HG03442 (cell line): Measurements from ENCODE around the gene ARHGEF9.
A peak's percentile ranks its signal among the peaks of the same experiment; 100 is the strongest.
"Not testable (repeated sequence)": the region's sequence is repeated elsewhere in the genome, so short reads cannot be mapped to it uniquely, and the experiment has no call there.

Experiments used
- ATAC-seq: cut with Tn5 transposase; IDR thresholded peaks from one replicate; pipeline ENCODE4 v1.9.1; 2021; ENCODE audit warnings: mild to moderate bottlenecking, moderate library complexity; ENCODE audit not compliant: unreplicated experiment

Gene ARHGEF9

DNA sequence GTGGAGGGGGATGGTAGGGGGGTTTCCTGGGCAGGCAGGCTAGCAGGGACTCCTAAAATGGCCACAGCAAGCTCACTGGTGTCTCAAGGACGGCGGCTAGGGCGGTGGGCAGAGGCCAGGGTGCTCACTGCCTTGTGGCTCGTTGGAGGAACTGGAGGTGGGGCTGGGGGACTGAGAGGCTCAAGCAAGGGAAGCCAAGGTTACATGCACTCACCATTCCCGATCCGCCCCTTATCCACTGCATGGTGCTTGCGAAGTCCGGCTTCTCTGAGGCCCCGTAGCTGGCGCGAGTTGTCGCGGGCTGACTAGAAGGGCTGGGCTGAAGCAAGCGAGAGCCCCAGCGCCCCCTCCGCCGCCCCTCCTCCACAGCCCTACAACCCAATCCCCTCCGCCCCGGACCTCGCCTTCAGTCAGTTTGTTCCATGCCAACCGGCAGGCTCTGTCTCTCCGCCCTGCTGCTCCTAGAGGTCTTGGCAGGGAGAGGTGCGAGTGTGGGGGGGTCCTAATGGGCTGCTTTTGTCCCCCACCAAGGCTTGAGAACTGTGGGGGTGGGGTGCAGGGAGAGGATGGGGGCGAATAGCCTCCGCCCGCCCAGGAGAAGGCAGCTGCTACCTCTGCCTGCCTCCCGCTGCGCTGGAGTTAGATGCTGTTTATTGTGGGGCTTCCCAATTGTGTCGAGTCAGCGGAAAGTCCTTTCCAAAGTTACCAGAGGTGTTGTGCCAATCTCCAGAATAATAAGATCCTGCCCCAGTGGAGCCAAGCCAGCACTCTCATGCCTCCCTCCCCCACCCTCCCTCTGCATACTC, at the start of gene ARHGEF9:
Gene ARHGEF9, minus strand, starts transcription at position 313 of the 806 bp plus-strand sequence. Its CDS starts 69 bp downstream, at position 244.
- no peak for ATAC-seq

DNA sequence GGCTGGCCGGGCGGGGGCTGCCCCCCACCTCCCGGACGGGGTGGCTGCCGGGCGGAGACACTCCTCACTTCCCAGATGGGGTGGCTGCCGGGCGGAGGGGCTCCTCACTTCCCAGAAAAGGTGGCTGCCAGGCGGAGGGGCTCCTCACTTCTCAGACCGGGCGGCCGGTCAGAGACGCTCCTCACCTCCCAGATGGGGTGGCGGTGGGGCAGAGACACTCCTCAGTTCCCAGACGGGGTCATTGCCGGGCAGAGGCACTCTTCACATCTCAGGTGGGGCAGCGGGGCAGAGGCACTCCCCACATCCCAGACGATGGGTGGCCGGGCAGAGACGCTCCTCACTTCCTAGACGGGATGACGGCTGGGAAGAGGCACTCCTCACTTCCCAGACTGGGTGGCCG, 40.4 kb upstream of the ARHGEF9 start:
- ATAC-seq = not testable (repeated sequence)

DNA sequence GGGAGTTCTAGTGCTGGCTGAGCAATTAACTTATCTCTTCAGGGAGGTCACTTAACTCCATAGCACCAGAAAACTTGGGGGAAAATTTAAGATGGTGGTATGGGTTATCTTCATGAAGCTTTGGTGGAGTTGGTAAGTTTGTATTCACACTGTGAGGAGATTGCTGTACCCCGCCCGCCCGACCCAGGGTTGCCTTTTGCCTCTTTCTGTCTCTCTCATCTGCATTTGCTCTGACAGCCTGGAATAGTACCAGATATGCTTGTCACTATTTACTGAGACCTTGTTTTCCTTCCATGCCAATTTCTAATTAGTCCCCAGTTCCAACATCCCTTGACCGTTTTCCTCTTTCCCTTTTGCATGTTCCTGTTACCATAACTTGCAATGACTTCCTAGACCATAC, 33.1 kb upstream of the ARHGEF9 start:
- no peak for ATAC-seq

DNA sequence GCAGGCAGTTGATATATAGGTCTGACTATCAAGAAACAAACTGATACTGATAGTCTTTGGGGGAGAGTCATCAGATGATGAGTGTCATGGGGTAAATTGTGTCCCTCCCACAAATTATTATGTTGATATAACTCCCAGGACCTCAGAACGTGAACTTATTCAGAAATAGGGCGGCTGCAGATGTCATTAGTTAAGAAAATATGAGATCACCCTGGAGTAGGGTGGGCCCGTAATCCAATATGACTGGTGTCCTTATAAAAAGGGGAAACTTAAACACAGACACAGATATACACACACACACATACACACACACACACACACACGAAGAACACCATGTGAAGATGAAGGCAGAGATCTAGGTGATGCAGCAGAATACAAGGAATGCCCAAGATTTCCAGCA, 32.7 kb upstream of the ARHGEF9 start:
- no peak for ATAC-seq

DNA sequence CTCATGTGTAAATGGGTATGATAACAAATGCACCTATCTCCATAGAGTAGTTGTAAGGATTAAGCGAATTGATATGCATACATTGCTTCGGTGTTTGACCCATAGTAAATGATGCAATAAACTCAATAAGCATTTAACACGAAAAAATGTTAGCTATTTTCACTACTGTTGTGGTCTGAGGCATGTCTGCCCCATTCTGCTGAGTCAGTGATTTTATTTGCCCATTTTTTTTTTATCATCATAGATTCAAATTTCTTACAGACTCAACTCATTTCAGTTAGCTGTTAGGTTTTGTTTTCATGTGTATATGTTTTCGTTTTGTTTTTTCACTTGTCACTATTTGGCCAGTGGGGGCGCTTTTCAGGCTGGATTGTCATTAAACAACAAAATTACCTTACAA, 27.8 kb upstream of the ARHGEF9 start:
- ATAC-seq = no peak

DNA sequence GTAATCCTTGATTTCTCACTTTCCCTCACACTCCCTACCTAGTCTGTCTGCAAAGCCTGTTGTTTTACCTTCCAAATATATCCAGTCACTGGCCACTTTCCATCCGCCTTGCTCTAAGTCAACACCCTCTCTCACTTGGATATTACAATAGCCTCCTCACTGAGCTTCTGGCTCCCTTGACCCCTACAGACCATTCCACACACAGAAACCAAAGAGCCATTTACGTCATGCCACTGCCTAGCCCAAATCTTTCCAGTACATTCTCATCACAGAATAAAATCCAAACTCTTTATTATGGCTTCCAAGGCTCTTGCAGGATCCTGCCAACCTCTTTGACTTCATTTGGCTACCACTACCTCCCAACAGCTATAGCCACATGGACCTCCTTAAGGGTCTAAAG, 25.7 kb upstream of the ARHGEF9 start:
- ATAC-seq = no peak

DNA sequence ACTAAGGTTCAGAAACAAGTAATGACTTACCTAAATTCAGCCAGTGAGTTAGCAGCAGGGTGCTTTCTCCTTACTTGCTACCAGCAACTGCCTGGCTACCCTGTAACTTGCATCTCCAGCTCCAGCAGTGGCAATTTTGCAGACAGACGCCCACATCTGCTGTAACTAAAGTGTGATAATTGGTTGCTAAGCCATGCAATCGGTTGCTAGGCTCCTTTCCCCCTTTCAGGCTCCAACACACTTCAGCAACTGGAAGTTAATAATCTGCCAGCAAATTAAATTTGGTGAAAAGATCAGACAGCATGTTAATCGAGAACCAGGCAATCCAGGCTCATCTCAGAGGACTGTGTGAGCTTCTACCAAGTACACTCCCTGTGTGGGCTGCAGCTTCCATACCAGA, 24.2 kb upstream of the ARHGEF9 start:
- ATAC-seq = no peak

DNA sequence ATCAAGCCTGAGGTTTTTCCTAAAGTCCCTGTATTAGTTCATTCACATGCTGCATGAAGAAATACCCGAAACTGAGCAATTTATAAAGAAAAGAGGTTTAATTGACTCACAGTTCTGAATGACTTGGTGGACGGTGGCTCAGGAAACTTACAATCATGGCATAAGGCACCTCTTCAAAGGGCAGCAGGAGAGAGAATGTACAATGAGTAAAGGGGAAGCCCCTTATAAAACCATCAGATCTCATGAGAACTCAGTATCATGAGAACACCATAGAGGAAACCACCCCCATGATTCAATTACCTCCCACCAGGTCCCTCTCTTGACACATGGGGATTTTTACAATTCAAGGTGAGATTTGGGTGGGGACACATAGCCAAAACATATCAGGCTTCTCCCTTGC, 10.4 kb upstream of the ARHGEF9 start:
- ATAC-seq = not testable (repeated sequence)

DNA sequence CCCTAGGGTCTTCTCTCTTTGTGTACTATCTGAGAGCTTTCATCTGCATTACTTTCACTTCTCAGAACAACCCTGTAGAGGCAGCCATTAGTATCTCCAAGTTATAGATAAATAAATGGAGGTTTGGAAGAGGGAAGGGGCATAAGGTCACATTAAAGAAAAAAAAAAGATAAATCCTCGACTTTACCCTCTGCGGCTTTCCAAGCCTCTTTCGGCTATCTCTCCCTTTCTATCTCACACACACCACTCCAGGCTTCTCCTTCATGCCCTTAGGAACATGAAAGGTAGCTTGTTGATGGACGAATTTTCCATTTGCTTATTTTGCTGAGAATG, 660 bp upstream of the ARHGEF9 start:
- no peak for ATAC-seq

DNA sequence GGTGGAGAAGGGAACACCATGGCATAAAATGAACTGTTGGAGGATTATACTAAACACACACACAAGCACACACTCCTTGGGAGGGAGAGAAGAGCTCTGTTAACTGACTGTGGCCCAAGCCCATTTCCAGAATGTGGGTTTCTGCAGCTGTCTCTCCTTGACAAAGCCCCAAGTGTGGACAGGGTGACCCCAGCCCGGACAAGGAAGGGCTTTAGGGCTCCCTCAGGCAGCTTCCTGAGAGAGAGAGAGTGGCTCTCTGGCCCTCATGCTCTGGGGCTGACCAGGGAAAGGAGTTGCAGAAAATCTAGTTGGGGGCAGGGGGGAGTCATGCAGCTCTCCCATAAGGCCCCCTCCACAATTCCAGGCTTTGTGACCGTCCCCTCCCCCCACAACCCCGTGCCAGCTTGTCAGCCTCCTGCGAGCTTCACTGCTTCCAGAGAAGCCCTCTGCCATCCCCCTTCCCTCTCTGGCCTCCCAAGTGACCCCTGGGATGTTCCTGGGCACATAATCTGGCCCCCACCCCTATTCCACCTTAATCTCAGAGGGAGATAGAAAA, 590 bp downstream of the ARHGEF9 start:
- ATAC-seq = no peak

DNA sequence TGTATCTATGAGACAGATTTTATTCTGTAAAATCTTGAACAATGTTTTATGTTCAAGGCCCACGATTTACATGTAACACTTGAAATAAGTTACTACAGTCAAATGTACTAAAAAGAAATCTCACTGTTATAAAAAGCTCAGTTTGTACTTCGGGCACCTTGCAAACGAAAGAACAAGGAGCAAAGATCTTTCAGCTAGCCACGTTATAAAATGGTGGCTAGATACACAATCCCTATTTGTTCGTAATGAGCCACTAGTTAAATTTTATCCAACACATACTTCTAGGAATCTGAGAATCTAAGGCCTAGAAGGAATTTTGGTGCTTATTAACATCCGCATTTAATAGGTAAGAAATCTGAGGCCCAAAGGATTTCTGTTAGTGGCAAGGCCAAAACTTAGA, 2.5 kb downstream of the ARHGEF9 start:
- ATAC-seq = no peak

DNA sequence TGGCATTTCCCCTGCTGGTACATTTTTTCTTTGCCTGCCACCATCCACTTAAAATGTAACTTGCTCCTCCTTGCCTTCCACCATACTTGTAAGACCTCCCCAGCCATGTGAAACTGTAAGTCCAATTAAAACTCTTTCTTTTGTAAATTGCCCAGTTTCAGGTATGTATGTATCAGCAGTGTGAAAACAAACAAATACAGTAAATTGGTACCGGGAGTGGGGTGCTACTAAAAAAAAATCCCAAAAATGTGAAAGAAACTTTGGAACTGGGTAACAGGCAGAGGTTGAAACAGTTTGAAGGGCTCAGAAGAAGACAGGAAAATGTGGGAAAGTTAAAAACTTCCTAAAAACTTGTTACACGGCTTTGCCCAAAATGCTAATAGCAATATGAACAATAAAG, 16.3 kb downstream of the ARHGEF9 start:
- no peak for ATAC-seq

DNA sequence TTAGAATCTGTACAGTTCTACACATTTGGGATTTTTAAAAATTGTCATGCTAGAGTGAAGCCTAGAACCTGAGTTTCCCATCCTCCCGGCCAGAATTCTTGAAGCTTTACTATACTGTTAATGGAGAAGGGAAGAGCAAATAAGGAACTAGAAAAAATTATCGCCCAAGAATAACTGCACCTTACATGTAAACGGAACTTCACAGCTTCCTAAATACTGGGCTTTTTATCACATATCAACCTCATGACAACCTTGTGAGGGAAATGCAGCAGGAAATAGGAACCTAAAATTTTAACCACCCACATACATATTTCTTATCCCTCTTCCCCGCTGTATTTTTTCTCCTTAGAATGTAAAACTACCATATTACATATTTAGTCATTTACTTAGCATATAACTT, 19.3 kb downstream of the ARHGEF9 start:
- ATAC-seq = no peak

DNA sequence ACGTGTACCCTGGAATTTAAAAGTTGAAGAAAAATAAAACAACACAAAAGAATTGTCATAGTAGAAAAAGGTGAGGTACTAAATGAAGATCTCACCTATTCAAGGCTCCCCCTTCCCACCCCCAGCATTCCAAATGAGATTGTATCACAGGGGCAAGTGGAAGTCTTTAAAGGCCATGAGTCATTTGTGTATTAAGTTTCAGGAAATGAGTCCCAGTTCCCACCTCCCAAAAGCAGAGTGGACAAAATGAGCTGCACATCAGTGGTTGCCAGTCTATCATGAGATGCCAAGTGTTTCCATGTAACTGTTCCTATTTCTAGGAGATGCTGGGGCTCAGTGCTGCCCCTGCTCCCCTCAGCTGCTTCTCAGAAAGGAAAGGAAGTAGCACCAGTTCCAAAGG, 20.1 kb downstream of the ARHGEF9 start:
- no peak for ATAC-seq

DNA sequence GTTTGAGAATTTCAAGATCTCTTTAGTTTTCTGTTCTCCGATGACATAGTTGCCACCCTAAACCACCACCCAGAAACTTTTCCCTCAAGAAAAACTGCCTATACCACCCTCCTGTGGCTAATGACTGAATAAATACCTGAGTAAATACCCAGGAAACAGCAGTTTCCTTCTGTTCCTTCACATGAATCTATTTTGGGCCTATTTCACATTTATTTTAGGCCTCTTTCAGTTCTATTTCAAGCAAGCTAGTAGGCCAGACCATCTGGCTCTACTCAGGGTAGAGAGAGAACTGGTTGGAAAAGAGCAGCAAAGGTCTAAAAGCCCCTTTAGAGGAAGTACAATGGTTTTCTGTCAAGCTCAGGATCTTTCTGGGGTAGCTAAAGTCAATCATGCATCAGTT, 23.4 kb downstream of the ARHGEF9 start:
- peak; percentile 83 for ATAC-seq

DNA sequence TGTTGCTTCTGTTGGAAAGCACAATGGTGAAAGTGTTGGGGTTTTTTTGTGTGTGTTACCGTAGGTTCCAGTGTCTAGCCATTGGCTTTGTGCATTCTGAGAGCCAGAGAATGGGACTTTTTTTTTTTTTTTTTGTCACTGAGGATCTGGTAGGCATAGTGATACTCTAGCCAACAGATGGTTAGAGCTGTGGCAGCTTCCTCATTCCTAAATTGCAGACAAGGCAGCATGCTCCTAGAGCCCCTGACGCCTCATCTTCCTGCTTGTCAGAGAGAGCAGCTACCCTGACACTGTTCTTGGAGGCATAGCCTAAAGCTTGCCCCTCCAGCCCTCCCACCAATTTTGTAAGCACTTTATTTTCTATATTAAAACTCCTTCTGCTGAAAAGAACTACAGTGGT, 27.0 kb downstream of the ARHGEF9 start:
- ATAC-seq = no peak

DNA sequence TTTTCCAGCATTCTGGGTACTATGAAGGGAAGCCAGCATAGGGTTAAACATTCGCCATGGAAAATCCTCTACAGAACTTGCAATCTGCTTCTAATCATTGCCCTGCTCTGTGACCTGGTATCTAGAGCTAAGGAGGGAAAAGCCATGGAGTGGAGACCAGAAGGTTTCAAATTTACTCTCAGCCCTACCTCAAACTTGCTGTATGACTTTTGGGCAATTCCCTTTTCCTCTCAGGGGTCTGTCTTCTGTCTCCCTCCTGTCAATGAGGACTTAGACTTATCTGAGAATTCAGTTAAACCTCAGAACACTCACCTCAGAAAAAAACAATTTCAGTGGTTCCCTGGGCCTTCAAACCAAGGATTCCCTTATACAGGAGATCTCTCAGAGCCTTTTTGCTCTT, 29.1 kb downstream of the ARHGEF9 start:
- peak; percentile 20 for ATAC-seq

DNA sequence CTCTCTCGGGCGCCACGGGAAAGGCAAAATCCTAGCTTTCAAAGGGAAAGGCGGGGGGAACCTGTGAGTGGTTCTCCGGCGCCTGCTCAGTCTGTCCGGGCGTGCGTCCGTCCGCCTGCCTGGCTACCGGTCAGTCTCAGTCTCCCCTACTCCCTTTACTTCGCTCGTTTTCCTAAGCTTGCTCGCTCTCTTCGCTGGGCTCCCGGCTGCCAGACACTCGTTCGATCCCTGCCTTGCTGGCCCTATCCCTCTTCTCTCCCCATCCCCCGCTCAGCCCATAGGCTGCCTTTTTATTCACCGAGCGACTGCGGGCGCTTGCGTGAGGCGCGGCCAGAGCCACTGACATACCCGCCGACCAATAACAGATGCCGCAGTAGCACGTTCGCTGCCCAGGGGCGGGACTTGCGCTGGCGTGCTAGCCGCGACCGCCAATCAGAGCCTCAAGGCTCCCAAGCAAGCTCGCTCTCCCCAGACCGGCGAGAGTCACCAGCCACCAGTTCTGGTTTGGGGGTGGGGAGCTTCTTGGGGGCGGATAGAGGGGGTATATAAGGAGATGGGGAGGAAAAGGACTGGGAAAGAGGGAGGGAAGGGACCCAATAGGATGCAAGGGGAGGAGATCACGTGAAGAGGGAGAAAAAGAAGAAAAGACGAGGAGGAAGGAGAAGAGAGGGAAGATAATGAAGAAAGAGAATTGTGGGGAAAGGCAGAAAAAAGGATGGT, 30.0 kb downstream of the ARHGEF9 start:
- ATAC-seq = peak; percentile 97

DNA sequence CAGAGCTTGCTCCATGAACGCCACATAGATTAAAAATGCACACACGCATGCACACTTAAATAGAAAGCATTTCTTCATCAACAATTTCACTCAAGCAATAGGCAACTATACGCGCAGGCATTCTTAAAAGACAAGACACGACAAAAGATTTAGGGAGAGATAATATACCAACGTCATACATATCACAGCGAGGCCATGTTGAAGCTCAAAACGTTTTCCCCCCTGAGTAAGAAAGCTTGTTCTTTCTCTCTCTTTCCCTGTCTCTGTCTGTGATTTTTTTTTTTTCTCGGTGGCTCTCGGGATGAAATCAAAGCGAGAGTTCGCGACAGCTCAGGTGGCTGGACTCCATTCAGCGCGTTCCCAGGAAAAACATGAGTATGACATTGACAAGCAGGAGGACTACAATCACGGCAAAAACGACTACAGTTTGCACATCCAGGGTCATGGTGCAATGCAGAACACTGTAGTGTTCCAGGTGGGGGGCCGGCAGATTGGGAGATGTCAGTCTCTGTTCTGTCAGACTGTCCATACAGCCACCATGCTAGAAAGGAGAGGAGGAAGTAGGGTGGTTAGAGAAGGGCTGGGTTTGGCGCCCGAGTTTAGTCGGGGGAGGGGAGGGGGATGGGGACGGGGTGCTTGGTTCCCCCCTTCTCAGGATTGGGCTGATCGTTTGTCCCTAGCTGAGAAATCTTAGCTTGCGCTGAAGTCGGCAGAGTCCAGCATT, 30.7 kb downstream of the ARHGEF9 start:
- no peak for ATAC-seq

DNA sequence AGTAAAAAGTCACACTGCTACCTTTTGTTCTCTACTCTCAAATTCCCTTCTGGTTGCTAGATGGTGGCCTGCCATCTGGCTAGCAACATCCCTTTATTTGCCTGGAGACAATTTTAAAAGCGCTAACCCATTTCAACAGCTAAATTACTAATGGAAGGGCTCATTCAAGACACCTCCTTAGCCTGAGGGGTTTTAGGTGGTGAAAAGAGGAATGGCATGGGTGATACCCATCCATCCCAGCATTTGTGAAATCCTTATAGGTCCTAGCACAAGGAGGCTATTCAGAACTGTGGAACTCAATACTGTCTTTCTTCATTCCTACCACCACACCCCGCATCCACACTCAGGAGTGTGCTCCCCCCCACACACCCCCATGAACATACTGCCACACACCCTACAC, 33.5 kb downstream of the ARHGEF9 start:
- ATAC-seq = no peak

DNA sequence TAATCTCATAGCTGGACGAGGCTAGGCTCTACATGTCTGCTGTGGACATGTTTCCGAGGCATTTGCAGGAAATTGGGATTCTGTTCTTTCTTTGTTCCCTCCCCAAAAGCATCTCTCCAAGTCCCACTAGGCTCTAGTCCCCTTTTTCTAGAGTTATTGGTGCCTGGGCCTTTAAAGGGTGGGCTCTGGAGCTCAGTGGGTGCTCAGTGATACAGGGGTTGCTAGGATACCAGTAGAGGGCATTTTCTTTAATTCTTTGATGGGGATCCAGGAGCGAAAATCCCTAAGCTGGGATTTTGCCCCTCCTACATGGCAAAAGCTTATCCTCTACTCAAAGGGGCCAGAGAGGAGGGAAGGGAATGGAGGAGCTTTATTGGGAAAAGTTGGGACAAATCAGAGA, 34.2 kb downstream of the ARHGEF9 start:
- ATAC-seq = no peak

DNA sequence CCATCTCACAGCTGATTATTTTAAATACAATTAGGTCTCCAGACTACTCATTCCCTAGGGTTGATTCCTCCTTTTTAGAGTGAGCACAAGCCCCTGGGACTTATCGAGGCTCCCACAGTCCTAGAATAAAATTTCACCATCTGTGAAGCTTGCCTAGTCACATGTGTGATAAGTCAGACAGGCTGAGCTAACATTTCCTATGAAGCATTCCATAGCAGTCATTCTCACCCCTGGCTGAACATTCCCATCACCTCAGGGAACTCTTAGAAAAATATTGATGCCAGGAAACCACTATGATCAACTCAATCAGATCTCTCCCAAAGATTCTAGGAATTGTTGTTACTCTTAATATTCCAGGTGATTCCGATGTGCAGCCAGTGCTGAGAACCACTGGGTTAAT, 37.7 kb downstream of the ARHGEF9 start:
- ATAC-seq = no peak
